Omental fat pad (tissue), 4 donors: Measurements from ENCODE around the gene NKD2. TPM values are rescaled to one million over a fixed set of nuclear protein-coding genes. Genes with fewer than 3 reads are reported as not detected.

Experiments
- ATAC-seq: fragments of 150-250 bp; one replicate; pipeline ENCODE4 v1.9.1; 2016; ENCODE audit warnings: mild to moderate bottlenecking, moderate library complexity; ENCODE audit not compliant: low FRiP score
- DNase-seq: peaks from one replicate; pipeline ENCODE4 v3.0.0-alpha.2; 2019; ENCODE audit warnings: low spot score
- CTCF ChIP-seq, 3 donors: fragments of 450-650 bp; IDR thresholded peaks; one replicate each; pipeline ENCODE4 v1.5.1; 2016 to 2017; ENCODE audit warnings: antibody characterized with exemption in 3 of 3, mild to moderate bottlenecking in 3 of 3, moderate library complexity in 2 of 3
- total RNA-seq, 4 donors: library from RNA; depleted of rRNA; stranded (reverse); fragments of >200 nt; gene quantifications; one replicate each; pipeline ENCODE4 v1.1.0, GENCODE V29; 2016

Gene NKD2
- total RNA-seq, 4 donors from 2014 or later = 1.1 to 7.1 (median 1.8) TPM

DNA sequence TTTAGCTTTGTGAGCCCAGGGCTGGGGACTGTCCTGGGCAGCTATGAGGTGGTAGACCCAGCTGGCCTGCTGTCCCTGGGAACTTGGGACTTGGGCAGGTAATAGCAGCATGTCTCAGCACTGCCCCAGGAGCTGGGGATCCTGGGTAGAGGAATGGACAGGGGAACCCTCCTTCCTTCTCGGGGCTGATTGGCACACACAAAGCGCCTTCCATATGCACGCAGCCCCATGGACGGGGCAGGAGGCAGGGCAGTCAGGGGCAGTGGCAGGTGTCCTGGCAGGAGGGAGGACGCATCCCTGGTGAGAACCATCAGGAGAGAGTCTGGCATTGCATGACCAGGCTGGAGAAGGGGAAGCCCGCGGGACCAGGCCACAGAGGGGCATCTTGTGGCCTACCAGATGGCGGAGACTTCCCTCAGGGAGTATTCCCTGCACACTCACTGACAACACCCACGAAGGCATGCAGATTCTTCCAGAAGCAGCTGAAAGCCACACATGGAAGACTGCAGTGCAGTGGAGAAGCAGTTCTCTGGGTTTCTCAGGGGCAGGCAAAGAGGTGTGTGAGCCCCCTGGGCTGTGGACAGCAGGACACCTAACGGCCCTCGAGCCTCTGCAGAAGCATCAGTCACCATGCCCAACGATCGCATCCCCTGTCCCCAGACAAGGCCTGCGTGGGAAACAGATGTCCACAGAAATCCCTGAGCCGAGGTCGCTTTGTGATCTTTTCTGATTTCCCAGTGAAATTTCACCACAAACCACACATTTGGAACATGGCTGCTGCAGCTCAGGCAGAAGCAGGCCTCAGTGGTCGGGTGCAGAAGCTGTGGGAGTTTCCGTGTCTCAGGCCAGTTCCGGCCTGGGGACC lies 7.0 kb upstream of the NKD2 start:
- DNase-seq (peak; percentile 11), ATAC-seq (no peak)
- no peak for TF ChIP-seq CTCF (IDR thresholded peaks at IDR 0.05)

DNA sequence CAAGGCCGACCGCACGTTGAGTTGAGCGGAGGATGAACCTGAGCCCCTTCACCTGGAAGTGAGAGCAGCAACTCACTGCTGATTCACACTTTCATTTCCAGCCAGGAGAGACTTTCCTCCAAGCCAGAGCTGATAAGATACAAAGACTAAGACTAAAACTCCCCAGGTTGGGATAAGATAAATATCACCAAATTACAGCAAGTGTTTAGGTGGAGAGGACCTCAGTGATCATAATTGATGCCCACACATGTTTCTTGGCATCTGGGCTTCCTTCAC lies 6.4 kb upstream of the NKD2 start:
- no peak for TF ChIP-seq CTCF (IDR thresholded peaks at IDR 0.05)
- DNase-seq (no peak), ATAC-seq (no peak)

DNA sequence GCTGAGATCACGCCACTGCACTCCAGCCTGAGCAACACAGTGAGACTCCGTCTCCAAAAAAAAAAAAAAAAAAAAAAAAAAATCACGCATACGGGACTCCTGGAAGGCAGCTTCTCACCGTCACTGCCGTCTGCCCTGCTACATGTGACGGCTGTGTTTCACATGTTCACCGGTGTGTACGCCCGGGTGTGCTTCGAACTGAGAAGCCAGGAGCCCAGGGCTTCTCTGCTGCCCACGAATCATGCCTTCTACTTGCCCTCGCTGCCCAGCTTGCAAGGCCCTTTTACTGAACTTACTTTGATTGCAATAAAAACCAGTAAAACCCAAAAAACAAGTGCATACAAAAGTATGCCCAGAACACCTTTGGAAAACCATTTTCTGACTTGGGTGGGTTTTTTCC lies 5.8 kb upstream of the NKD2 start:
- no peak for TF ChIP-seq CTCF (IDR thresholded peaks at IDR 0.05)
- ATAC-seq = no peak
- peak; percentile 10 for DNase-seq

DNA sequence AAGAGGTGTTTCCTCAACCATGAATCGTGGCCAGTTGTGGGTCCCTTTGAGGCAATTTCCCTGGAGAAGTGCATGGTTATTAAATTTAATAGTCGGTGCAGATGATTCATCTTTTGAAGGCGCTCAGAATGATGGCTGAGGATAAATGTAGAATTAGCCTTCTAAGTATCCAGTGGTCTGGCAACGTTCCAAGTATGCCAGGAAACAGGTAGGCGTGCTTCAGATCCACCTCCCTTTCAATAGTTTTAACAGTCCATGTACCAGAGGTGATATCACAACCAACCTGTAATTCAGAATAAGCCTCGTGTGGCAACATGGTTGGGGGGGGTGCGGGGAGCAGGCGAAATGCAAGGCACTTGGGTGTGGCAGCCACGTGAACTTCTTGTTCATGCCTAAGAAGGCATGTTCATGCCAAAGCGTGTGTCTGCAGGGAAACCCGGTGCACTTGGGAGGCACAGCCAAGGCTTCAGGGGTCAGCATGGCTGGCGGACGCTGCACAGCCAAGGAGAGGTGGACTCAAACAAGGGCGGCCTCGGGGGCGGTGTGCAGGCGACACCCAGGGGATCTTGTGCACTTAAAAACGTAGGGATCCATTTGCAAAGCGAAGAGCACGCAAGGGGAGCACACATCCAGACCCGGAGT lies 5.2 kb upstream of the NKD2 start:
- ATAC-seq (peak; percentile 49), DNase-seq (peak; percentile 42)
- no peak for TF ChIP-seq CTCF (IDR thresholded peaks at IDR 0.05)

GRCh38 chr5:1004461-1005248 lies 3.9 kb upstream of the NKD2 start:
- ATAC-seq (peak; percentile 60), DNase-seq (peak; percentile 49)
- no peak for TF ChIP-seq CTCF (IDR thresholded peaks at IDR 0.05)

GRCh38 chr5:1005249-1005851 lies 3.3 kb upstream of the NKD2 start:
- no peak for TF ChIP-seq CTCF (IDR thresholded peaks at IDR 0.05)
- peak; percentile 8 for DNase-seq
- no peak for ATAC-seq
